Testis (tissue), 2 donors: ENCODE data around the gene UGT1A1.

Experiments
- POLR2A ChIP-seq: fragments of 450-650 bp; IDR thresholded peaks from one replicate; pipeline ENCODE4 v1.6.1; 2017; ENCODE audit warnings: antibody characterized with exemption, mild to moderate bottlenecking, moderate library complexity
- TF ChIP-seq, protein P1 (sequence below), 3 experiments: fragments of 450-650 bp in 2 of 3; fragments of 200-600 bp in 1 of 3; sonication (generic) in 1 of 3; IDR thresholded peaks; one replicate each; pipeline ENCODE4 v1.5.1; 2016 to 2019; ENCODE audit warnings: antibody characterized with exemption in 3 of 3, mild to moderate bottlenecking in 2 of 3, moderate library complexity in 1 of 3

- TF ChIP-seq, protein P1, sequence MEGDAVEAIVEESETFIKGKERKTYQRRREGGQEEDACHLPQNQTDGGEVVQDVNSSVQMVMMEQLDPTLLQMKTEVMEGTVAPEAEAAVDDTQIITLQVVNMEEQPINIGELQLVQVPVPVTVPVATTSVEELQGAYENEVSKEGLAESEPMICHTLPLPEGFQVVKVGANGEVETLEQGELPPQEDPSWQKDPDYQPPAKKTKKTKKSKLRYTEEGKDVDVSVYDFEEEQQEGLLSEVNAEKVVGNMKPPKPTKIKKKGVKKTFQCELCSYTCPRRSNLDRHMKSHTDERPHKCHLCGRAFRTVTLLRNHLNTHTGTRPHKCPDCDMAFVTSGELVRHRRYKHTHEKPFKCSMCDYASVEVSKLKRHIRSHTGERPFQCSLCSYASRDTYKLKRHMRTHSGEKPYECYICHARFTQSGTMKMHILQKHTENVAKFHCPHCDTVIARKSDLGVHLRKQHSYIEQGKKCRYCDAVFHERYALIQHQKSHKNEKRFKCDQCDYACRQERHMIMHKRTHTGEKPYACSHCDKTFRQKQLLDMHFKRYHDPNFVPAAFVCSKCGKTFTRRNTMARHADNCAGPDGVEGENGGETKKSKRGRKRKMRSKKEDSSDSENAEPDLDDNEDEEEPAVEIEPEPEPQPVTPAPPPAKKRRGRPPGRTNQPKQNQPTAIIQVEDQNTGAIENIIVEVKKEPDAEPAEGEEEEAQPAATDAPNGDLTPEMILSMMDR (IDR thresholded peaks at IDR 0.05), result no peak
- no peak for TF ChIP-seq POLR2A
Observed at GRCh38 chr2:233746475-233747282, 13.4 kb upstream of the UGT1A1 start.
